ENCODE results near the gene GAK. TPM values are rescaled to one million over a fixed set of nuclear protein-coding genes. Genes with fewer than 3 reads are reported as not detected.

GAK gene
- total and polyA plus RNA-seq, 7 donors = 40.8 to 494 (median 124) TPM

DNA sequence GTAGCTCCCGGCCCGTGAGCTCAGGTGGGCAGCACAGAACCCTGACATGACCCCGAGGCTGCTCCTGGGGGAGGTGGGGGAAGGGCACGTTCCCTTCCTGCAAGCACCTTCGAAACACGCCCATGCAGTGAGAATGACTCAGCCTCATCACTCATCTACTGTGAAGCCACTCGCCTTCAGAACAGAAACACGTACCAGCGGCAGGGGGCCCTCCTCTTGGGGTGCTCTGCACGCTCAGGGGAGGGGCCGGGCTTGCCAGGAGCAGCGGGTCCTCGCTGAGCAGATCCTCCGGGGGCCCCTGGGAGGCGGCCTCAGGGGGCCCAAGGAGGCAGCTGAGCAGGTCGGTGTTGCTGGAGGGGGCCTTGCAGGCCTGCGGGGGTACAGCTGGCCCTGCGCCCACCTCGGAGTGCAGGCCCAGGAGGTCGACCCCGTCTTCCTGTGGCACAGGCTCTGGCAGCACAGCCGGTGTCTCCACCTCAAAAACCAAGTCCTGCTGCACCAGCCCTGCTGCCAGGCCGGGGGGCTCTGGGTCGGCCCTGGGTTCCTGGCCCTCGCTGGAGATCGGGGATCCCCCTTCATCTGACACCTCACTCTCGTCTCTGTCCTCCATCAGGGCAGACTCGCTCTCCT, 65.2 kb downstream of the GAK start:
- DNase-seq = no peak
- TF ChIP-seq EP300 (IDR thresholded peaks at IDR 0.05) (no peak), POLR2A (IDR thresholded peaks at IDR 0.05) (no peak), POLR2AphosphoS5 (IDR thresholded peaks at IDR 0.05) (no peak)
- TF ChIP-seq, protein P1, sequence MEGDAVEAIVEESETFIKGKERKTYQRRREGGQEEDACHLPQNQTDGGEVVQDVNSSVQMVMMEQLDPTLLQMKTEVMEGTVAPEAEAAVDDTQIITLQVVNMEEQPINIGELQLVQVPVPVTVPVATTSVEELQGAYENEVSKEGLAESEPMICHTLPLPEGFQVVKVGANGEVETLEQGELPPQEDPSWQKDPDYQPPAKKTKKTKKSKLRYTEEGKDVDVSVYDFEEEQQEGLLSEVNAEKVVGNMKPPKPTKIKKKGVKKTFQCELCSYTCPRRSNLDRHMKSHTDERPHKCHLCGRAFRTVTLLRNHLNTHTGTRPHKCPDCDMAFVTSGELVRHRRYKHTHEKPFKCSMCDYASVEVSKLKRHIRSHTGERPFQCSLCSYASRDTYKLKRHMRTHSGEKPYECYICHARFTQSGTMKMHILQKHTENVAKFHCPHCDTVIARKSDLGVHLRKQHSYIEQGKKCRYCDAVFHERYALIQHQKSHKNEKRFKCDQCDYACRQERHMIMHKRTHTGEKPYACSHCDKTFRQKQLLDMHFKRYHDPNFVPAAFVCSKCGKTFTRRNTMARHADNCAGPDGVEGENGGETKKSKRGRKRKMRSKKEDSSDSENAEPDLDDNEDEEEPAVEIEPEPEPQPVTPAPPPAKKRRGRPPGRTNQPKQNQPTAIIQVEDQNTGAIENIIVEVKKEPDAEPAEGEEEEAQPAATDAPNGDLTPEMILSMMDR (IDR thresholded peaks at IDR 0.05) = no peak
- no peaks in the 10 kb centered on the region for H3K9me3 ChIP-seq
- peaks cover 32 to 93% (median 70%) of the 10 kb centered on the region in 4 donors for H3K36me3 ChIP-seq
- WGBS, 2 donors = 94 to 95% methylated on average over 28 of the region's 28 CpGs
- H3K4me3 ChIP-seq = no peak overlapping the region
- no peak overlapping the region for H3K27ac ChIP-seq
- no peaks in the 10 kb centered on the region for H3K27me3 ChIP-seq
- no peaks in the 10 kb centered on the region for H3K4me1 ChIP-seq
- intact Hi-C loops (cut with DNase I) = no loop called here

DNA sequence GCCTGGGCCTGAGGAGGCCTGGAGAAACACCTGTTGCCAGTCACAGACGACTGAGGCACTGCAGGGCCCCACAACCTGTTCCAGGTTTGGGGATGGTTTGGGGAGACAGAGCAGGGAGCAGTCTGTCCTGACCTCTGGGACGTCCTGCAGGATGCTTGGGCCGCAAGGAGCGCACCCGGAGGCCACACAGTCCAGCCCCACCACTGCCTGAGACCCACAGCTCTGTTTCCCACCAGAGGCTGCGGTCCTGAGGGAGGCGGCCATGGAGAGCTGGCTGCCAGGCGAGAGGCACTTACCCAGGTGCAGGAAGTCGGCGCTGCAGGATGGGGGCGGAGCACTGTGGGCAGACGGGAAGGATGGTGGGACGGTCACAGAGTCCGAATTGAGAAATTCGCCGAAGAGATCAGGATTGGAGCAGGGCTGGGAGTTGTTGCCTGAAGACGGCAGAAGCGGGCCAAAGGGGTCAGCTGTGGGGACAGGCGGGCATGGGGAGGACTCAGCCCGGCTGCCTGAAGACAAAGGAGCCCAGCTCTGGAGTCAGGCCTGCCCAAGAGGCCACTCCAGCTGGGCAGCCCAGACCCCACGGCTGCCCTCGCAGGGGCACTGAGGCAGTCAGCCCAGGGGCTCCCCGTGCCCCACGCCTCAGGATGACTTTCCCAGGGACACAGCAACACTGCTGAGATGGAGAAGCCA, 65.9 kb downstream of the GAK start:
- no peak for DNase-seq
- H3K27me3 ChIP-seq = no peaks in the 10 kb centered on the region
- H3K4me3 ChIP-seq = no peak overlapping the region
- TF ChIP-seq, protein P1 (IDR thresholded peaks at IDR 0.05) = no peak
- TF ChIP-seq POLR2A (IDR thresholded peaks at IDR 0.05) (no peak), POLR2AphosphoS5 (IDR thresholded peaks at IDR 0.05) (no peak), EP300 (IDR thresholded peaks at IDR 0.05) (no peak)
- intact Hi-C loops (cut with DNase I) = no loop called here
- peaks cover 32 to 93% (median 71%) of the 10 kb centered on the region in 4 donors for H3K36me3 ChIP-seq
- no peaks in the 10 kb centered on the region for H3K9me3 ChIP-seq
- WGBS, 2 donors = 94 to 95% methylated on average over 24 of the region's 24 CpGs
- no peaks in the 10 kb centered on the region for H3K4me1 ChIP-seq
- no peak overlapping the region for H3K27ac ChIP-seq

DNA sequence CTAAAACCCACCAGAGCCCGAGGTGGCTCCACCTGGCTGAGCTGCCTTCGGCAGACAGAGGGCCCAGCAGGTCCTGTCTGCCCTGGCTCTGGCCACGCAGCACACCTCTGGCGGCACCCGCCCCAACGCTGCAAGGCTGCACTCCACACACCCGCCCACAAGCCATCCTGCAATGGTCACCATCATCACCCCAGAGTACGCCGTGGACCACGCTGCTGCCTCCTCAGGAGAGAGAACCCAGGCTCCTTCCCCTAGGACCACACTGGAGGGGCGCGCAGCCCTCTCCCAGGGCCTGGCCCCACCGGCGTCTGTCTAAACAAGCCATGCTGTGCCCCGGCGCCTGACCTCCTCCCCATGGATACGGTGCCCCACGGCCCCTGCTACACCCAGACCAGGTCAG, 66.5 kb downstream of the GAK start:
- Histone ChIP-seq H3K9me3 (no peaks in the 10 kb centered on the region), H3K36me3 (peaks cover 32 to 93% (median 74%) of the 10 kb centered on the region in 4 donors), H3K27me3 (no peaks in the 10 kb centered on the region), H3K4me1 (no peaks in the 10 kb centered on the region), H3K27ac (no peak overlapping the region), H3K4me3 (no peak overlapping the region)
- 91 to 92% methylated on average over 18 of the region's 18 CpGs for WGBS, 2 donors
- DNase-seq = no peak
- no peak for TF ChIP-seq POLR2AphosphoS5 (IDR thresholded peaks at IDR 0.05)
- TF ChIP-seq EP300 (IDR thresholded peaks at IDR 0.05) = no peak
- intact Hi-C loops (cut with DNase I) = no loop called here

DNA sequence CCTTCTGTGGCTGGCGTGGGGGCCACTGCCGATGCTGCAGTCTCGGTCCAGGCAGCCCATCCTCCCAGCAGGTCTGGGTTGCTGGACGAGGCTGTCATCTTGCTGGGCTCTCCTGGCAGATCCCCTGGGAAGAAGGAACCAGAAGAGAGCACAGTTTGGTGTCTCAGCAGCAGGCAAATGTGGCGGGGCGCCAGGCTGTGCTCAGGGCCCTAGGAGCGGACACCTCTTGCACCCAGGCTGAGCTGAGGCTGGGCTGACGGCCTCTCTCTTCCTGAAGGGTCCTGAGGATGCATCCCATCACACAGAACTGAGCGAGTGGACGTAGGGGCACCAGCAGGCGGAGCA, 67.0 kb downstream of the GAK start:
- intact Hi-C loops (cut with DNase I) = no loop called here
- TF ChIP-seq POLR2AphosphoS5 (IDR thresholded peaks at IDR 0.05) = no peak
- TF ChIP-seq EP300 (IDR thresholded peaks at IDR 0.05) = no peak
- TF ChIP-seq POLR2A (IDR thresholded peaks at IDR 0.05) = no peak
- TF ChIP-seq, protein P1 (IDR thresholded peaks at IDR 0.05) = no peak

DNA sequence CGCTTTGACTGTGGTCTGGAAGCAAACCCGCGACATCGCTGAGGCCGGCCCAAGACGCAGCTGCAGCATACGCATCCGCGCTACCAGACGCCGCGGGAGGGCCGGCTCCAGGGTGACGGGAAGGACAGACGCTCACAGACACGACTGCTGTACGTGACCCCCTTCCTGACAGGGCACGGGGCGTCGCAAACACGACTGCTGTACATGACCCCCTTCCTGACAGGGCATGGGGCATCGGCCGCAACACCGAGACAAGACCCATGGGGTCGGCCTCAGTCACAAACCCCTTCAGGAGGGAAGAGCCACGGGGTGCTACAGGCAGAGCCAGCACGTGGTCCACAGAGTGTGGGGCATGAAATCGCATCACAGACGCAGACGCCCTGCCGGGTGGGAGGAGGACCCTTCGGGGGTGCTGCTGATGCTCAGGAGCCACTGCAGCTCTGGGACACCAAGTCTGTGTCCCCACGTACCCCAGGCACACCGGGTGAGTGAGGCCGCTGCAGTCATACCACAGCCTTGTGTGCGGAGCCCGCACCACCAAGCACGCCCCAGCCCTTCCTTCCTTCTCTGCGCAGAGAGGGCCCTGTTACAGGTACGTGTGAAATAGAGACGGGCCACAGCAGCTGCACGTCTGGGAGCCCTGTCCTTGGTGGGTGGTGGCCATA, 67.5 kb downstream of the GAK start:
- Histone ChIP-seq H3K27ac (no peak overlapping the region), H3K27me3 (no peaks in the 10 kb centered on the region), H3K4me1 (no peaks in the 10 kb centered on the region), H3K9me3 (no peaks in the 10 kb centered on the region), H3K4me3 (no peak overlapping the region), H3K36me3 (peaks cover 24 to 93% (median 68%) of the 10 kb centered on the region in 4 donors)
- no peak for DNase-seq
- 96 to 98% methylated on average over 42 of the region's 42 CpGs for WGBS, 2 donors
- intact Hi-C loops (cut with DNase I) = no loop called here
- TF ChIP-seq EP300 (IDR thresholded peaks at IDR 0.05) (no peak), POLR2AphosphoS5 (IDR thresholded peaks at IDR 0.05) (no peak), POLR2A (IDR thresholded peaks at IDR 0.05) (no peak)
- TF ChIP-seq, protein P1 (IDR thresholded peaks at IDR 0.05) = no peak

More for the DNA sequence above, 67.0 kb downstream of the GAK start:
- H3K36me3 ChIP-seq = peaks cover 27 to 93% (median 71%) of the 10 kb centered on the region in 4 donors
- H3K4me3 ChIP-seq = no peak overlapping the region
- H3K9me3 ChIP-seq = no peaks in the 10 kb centered on the region
- 97 to 98% methylated on average over 11 of the region's 11 CpGs for WGBS, 2 donors
- no peak overlapping the region for H3K27ac ChIP-seq
- H3K4me1 ChIP-seq = no peaks in the 10 kb centered on the region
- no peak for DNase-seq
- no peaks in the 10 kb centered on the region for H3K27me3 ChIP-seq
